ENCODE data around the gene CCDC194.

CCDC194 gene

GRCh38 chr19:17358395-17358794, 35.6 kb downstream of the CCDC194 start:
- peak; percentile 69 for DNase-seq (ENCODE audit: low read depth, low spot score)
- TF ChIP-seq, protein P1, sequence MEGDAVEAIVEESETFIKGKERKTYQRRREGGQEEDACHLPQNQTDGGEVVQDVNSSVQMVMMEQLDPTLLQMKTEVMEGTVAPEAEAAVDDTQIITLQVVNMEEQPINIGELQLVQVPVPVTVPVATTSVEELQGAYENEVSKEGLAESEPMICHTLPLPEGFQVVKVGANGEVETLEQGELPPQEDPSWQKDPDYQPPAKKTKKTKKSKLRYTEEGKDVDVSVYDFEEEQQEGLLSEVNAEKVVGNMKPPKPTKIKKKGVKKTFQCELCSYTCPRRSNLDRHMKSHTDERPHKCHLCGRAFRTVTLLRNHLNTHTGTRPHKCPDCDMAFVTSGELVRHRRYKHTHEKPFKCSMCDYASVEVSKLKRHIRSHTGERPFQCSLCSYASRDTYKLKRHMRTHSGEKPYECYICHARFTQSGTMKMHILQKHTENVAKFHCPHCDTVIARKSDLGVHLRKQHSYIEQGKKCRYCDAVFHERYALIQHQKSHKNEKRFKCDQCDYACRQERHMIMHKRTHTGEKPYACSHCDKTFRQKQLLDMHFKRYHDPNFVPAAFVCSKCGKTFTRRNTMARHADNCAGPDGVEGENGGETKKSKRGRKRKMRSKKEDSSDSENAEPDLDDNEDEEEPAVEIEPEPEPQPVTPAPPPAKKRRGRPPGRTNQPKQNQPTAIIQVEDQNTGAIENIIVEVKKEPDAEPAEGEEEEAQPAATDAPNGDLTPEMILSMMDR (IDR thresholded peaks at IDR 0.05; ENCODE audit: low read depth, low read length), result no peak
- in situ Hi-C loops (cut with HindIII; ENCODE audit: low sequenced_read_pairs), result no loop called here
- H3K4me3 ChIP-seq (ENCODE audit: low read depth, low read length), result no peak overlapping the region

- DNase-seq (ENCODE audit: low read depth, low spot score), result no peak
- H3K4me3 ChIP-seq (ENCODE audit: low read depth, low read length), result no peak overlapping the region
- in situ Hi-C loops (cut with HindIII; ENCODE audit: low sequenced_read_pairs), result no loop called here
- TF ChIP-seq, protein P1 (IDR thresholded peaks at IDR 0.05; ENCODE audit: low read depth, low read length), result no peak
These were observed 36.3 kb downstream of the CCDC194 start for GRCh38 chr19:17357724-17358123.

GRCh38 chr19:17357078-17357666, 36.8 kb downstream of the CCDC194 start:
- in situ Hi-C loops (cut with HindIII; ENCODE audit: low sequenced_read_pairs), result no loop called here
- no peak overlapping the region for H3K4me3 ChIP-seq (ENCODE audit: low read depth, low read length)
- no peak for DNase-seq (ENCODE audit: low read depth, low spot score)
- TF ChIP-seq, protein P1 (IDR thresholded peaks at IDR 0.05; ENCODE audit: low read depth, low read length), result no peak

DNA sequence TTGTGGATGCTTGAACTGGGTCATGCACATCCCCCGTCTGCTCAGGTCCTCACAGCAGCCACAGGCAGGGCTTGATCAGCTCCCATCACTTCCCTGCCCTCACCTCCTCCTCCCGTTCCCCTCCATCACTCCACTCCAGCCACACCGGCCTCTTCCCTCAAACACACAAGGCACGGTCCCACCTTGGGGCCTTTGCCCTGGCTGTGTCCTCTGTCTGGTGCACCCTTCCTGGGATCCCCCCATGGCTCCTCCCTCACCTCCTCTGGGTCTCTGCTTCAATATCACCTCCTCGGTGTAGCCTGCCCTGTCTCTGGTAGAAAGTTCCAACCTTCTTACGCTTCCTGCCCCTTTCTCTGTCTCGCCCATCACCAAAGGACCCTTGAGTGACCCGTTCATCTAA, 40.6 kb downstream of the CCDC194 start:
- in situ Hi-C loops (cut with HindIII; ENCODE audit: low sequenced_read_pairs), result no loop called here
- H3K4me3 ChIP-seq (ENCODE audit: low read depth, low read length), result no peak overlapping the region
- no peak for DNase-seq (ENCODE audit: low read depth, low spot score)
- TF ChIP-seq, protein P1 (IDR thresholded peaks at IDR 0.05; ENCODE audit: low read depth, low read length), result no peak

DNA sequence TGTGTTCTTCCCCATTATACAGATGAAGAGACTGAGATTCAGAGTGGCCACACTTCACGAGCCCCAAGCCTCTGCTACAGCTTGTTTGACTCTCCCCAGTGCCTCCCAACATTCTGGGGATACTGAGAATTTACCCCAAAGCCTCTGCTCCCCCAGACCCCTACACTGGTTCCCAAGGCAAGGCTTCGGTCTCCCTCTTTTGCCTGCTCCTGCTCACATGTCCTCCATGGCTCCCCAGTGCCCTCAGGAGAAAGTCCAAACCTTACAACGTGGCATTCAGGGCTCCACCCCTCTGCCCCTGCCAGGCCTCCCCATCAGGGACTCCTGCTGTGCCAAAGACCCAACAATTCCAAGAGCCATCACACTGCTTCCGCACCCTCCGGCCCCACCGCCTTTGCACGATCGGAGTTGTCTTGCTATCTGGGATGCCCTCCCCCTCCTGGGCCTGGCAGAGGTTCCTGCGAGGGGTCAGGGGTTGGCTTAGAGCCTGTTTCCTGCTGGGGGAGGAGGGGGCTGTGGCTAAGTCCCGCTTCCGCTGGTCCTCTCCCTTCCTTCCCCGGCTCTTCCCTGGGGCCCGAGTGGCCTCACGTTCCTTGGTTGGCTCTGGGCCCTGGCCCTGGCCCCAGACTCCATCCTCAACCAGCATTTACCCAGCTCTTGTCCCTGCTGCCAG, 41.3 kb downstream of the CCDC194 start:
- in situ Hi-C loops (cut with HindIII; ENCODE audit: low sequenced_read_pairs), result no loop called here
- TF ChIP-seq, protein P1 (IDR thresholded peaks at IDR 0.05; ENCODE audit: low read depth, low read length), result no peak
- DNase-seq (ENCODE audit: low read depth, low spot score), result no peak
- no peak overlapping the region for H3K4me3 ChIP-seq (ENCODE audit: low read depth, low read length)

GRCh38 chr19:17351815-17352435, 42.1 kb downstream of the CCDC194 start:
- no peak overlapping the region for H3K4me3 ChIP-seq (ENCODE audit: low read depth, low read length)
- in situ Hi-C loops (cut with HindIII; ENCODE audit: low sequenced_read_pairs), result no loop called here
- DNase-seq (ENCODE audit: low read depth, low spot score), result no peak
- TF ChIP-seq, protein P1 (IDR thresholded peaks at IDR 0.05; ENCODE audit: low read depth, low read length), result no peak
